Measurements from ENCODE around the gene GALNT2. TPM values are rescaled to one million over a fixed set of nuclear protein-coding genes. Genes with fewer than 3 reads are reported as not detected.
A peak's percentile ranks its signal among the peaks of the same experiment; 100 is the strongest.

The GALNT2 gene
- total and polyA plus RNA-seq, 12 donors: 9.7 to 35.1 (median 25.8) TPM

DNA sequence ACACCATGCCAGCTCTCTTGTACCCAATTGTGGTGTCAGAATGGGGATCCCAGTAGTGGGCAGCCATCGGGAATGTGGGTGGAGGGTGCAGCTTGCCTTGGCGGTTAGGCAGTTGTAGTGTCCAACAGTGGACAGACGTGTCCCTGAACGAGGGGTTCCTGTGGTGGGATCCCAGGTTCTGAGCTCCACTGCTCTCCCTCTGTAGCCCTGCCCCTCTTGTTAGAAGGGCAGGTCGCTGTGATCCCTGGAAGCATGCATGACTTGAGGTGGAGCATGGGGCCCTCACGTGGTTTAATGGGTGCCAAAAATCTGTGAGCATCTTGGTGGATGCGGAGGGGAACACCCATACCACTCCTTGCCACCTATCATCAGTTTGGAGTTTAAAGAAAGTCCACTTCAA is 4.3 kb downstream of the GALNT2 start:
- Histone ChIP-seq H3K36me3 (peaks cover 0 to 5% (median 0%) of the 10 kb centered on the region in 9 donors), H3K27me3 (no peaks in the 10 kb centered on the region), H3K4me3 (no peak overlapping the region), H3K27ac (no peak overlapping the region), H3K9me3 (no peaks in the 10 kb centered on the region), H3K4me1 (peaks cover 4 to 61% (median 43%) of the 10 kb centered on the region in 9 donors)
- 80 to 90% methylated on average over 7 of the region's 7 CpGs for WGBS, 2 donors
- intact Hi-C loops (cut with DNase I): loop anchor here in 2 of 10 donors (5.0 to 10.0 kb wide), 3 partner anchors 36 to 193 kb away; no protein-coding TSS in a partner anchor
- ATAC-seq: no peak
- TF ChIP-seq, protein P1, sequence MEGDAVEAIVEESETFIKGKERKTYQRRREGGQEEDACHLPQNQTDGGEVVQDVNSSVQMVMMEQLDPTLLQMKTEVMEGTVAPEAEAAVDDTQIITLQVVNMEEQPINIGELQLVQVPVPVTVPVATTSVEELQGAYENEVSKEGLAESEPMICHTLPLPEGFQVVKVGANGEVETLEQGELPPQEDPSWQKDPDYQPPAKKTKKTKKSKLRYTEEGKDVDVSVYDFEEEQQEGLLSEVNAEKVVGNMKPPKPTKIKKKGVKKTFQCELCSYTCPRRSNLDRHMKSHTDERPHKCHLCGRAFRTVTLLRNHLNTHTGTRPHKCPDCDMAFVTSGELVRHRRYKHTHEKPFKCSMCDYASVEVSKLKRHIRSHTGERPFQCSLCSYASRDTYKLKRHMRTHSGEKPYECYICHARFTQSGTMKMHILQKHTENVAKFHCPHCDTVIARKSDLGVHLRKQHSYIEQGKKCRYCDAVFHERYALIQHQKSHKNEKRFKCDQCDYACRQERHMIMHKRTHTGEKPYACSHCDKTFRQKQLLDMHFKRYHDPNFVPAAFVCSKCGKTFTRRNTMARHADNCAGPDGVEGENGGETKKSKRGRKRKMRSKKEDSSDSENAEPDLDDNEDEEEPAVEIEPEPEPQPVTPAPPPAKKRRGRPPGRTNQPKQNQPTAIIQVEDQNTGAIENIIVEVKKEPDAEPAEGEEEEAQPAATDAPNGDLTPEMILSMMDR (IDR thresholded peaks at IDR 0.05): no peak
- no peak for DNase-seq

DNA sequence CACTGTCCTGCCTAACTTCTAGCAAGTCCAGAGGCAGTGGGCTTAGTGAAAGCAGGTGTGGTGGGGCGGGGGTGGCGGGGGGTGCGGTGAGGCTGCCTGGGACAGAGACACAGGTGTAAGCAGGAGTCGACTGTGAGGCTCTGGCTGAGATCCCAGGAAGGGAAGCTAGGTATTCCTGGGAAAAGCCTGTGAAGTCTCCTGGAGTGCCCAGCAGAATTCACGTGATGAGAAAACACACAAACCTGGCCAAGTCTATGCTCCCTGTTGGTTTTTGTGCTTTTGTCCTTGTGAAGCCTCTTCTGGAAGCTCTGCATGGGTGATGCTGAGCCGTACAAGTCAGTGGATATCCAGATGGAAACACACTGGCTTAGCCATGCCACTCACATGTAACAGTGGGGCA is 5.3 kb downstream of the GALNT2 start:
- H3K36me3 ChIP-seq: peaks cover 0 to 8% (median 0%) of the 10 kb centered on the region in 9 donors
- H3K9me3 ChIP-seq: no peaks in the 10 kb centered on the region
- TF ChIP-seq, protein P1 (IDR thresholded peaks at IDR 0.05): no peak
- intact Hi-C loops (cut with DNase I): loop anchor here in 2 of 10 donors (5.0 to 10.0 kb wide), 3 partner anchors 35 to 193 kb away; no protein-coding TSS in a partner anchor
- WGBS, 2 donors: 76 to 79% methylated on average over 6 of the region's 6 CpGs
- H3K27ac ChIP-seq: no peak overlapping the region
- H3K4me3 ChIP-seq: no peak overlapping the region
- no peaks in the 10 kb centered on the region for H3K27me3 ChIP-seq
- ATAC-seq: no peak
- no peak for DNase-seq
- H3K4me1 ChIP-seq: peaks cover 4 to 59% (median 40%) of the 10 kb centered on the region in 9 donors

DNA sequence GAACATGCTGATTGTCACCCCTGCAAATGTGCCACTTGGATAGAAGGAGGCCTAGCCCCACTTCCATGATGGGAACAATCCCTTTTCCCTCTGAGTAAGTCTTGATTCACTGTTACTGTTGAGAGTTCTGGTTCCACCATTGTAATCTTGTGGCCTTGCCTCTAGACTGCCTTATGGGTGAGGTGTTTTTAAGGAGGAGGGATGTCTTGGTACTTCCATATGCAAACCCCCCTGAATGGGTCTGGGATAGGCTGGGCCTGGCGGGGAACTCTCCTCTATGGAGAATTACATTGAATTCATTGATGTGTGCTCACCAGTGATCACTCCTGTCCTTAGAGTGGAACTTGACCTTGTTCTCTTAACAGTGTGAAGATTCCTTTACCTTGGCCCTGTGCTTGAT is 5.8 kb downstream of the GALNT2 start:
- no peak overlapping the region for H3K27ac ChIP-seq
- peaks cover 0 to 8% (median 0%) of the 10 kb centered on the region in 9 donors for H3K36me3 ChIP-seq
- no peak overlapping the region for H3K4me3 ChIP-seq
- DNase-seq: no peak
- no peaks in the 10 kb centered on the region for H3K9me3 ChIP-seq
- no peaks in the 10 kb centered on the region for H3K27me3 ChIP-seq
- TF ChIP-seq, protein P1 (IDR thresholded peaks at IDR 0.05): no peak
- WGBS, 2 donors: 96 to 100% methylated on average over 1 of the region's 1 CpG
- H3K4me1 ChIP-seq: peaks cover 4 to 65% (median 40%) of the 10 kb centered on the region in 9 donors
- ATAC-seq: no peak
- intact Hi-C loops (cut with DNase I): loop anchor here in 2 of 10 donors (5.0 to 10.0 kb wide), 3 partner anchors 34 to 192 kb away; no protein-coding TSS in a partner anchor

DNA sequence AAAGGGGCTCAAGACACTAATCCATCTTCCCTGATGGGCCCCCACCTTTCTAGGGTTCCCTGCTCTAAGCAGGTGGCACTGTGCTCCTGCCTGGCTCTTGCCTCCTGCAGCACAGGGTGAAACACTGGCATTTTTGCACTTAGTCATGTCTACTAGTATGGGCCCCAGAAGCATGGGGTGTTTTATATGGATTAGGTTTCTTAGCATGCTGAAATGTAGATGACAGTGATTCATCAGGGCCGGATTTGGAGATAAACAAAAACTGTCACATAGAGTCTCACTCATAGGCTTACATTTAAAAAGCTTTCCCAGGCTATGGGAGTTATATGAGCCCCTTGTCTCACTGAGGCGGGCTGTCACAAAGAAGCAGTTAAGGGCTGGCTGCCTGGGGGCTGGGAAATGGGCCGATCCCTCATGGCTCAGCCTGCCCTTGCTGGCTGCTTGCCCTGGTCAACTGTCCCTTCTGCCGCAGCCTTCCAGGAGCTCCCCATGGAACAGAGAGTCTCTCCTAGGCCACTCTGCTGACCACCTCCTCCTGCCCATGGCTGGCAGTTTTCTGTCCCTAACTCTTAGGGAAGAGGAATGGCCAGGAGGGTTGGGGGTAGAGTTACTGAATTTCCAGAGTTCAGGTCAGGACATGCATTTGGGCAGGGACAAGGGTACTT is 6.5 kb downstream of the GALNT2 start:
- intact Hi-C loops (cut with DNase I): loop anchor here in 2 of 10 donors (5.0 to 10.0 kb wide), 3 partner anchors 34 to 191 kb away; no protein-coding TSS in a partner anchor
- Histone ChIP-seq H3K9me3 (no peaks in the 10 kb centered on the region), H3K27ac (no peak overlapping the region), H3K36me3 (peaks cover 0 to 8% (median 0%) of the 10 kb centered on the region in 9 donors), H3K27me3 (no peaks in the 10 kb centered on the region), H3K4me1 (peaks cover 4 to 66% (median 39%) of the 10 kb centered on the region in 9 donors), H3K4me3 (no peak overlapping the region)
- DNase-seq (no peak), ATAC-seq (peak in 5 of 8 donors; percentile 12 to 42 (median 34))
- TF ChIP-seq, protein P1 (IDR thresholded peaks at IDR 0.05): no peak
- 56 to 70% methylated on average over 4 of the region's 4 CpGs for WGBS, 2 donors

All from heart right ventricle (tissue), 16 donors.